Activated CD4-positive, CD25-positive, alpha-beta regulatory T cell treated with anti-CD3 and anti-CD28 coated beads, Interleukin-2, amount 50 U/mL, for 72 hours (primary cell): Measurements from ENCODE around the gene SMU1.
A peak's percentile ranks its signal among the peaks of the same experiment; 100 is the strongest.

Experiments used
- DNase-seq: peaks from one replicate; pipeline ENCODE4 v3.0.0; 2021

The SMU1 gene

DNA sequence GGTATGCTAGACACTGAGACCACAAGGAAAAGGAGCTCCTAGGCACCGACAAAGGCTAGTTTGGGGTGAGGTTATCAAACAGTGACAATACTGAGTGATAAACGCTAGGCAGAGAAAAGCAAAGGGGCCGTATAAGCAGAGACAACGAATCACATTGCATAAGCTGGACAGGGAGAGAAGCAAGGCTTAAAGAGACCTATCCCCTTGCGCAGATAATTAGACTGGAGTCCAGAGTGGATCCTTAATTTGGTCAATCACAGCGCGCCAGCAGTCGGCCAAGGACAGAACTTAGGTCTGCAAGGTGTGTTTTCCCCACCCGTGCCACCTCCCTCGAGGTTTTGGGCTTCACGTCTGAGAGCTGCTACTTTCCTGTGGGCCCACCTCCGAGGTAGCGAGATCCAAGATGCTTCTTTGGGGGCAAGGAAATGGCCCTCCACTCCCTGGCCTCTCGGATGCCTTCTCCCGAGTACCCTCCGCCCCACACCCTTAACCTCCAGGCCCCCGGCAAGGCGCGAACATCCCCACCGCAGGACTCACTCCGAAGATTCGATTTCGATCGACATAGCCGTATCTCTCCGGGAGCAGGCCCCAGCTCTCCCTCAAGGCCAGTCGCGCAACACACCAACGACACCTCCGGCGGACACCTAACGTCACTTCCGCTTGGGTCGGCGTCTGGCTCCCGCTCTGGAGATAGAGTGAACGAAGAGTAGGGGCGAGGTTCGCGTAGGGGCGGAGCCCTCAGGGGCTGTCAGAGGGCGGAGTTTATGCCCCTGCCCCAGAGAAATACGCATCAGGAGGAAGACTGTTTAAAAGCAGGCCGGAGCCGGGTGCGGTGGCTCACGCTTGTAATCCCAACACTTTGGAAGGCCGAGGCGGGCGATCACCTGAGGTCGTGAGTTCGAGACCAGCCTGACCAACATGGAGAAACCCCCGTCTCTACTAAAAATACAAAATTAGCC, at the start of gene SMU1:
TSS of gene SMU1 (minus strand) at position 629 of the 959 bp plus-strand sequence. CDS start at position 563, 66 bp downstream.
- peak; percentile 90 for DNase-seq

- DNase-seq: no peak
Observed at GRCh38 chr9:33125461-33125860, 49.0 kb upstream of the SMU1 start.

DNA sequence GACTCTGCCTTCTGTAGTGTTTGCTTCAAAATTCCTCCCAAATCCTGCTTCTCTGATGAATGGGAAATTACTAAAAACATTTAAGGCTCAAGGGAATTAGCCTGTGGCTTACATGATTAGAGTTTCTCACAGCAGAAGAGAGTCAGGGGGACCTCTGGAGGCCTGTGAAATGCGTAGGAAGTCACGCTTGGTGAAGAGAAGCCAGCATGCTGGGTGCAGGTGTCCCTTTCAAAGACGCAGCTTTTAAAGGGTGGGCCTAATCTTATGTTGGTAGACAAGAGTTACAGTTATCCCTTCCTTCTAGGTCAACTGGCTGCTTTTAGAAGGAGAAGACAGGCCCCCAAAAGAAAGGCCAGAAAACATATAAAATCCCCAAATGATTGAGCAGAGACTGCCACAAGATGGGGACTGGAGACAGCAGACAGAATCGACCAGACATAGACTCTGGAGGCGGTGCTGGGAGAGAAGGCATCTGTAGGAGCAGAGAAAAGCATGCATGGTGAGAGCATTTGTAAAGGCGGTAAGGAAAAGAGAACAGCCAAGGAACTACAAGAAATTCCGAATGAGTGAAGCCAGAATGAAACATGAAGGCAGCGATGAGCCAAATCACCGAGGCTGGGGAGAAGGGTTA, 48.4 kb upstream of the SMU1 start:
- no peak for DNase-seq

DNA sequence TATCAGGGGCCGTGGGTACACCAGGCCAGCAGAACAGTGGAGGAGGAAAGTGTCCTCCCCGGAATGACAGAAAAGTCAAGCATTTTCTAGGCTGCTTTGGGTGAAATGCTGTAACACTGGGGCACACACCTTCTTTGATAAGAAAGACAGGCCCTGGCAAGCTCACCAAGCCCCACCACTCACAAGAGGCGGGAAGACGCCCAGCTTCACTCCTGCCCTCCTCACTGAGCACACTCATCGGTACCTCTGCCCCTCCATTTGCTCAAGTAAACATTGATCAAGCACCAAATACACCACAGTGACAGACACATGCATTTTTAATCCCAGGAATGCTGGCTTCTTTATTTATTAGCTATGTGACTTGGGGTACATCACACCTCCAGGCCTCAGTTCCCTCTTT, 47.6 kb upstream of the SMU1 start:
- DNase-seq: no peak

DNA sequence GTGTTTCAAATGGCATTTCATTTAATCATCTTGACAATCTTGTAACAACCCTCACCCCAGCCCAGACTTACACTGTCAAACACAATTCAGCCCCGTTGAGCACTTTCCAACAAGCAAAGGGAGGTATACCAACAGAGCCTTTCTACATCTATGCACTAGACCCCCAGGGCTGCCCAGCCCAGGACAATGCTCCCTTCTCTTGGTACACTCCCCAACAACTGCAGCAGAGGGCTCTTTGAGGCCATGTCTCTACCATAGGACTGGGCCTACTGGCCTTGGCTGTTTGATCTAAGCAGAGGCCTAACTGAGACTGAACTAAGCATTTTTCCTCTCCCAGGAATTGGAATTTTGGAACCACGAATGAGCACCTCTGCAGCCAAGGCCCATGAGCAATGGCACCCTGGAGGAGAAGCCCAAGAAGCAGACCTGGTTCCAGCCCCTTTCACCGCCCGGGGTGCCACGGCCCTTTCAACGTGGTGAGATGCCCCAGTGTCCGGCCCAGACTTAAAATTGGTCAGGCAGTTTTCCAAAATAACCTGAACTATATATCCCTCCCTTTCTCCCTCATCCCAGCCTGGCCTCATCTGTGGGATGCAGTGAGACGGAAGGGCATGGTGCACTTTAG, 47.0 kb upstream of the SMU1 start:
- DNase-seq: no peak

DNA sequence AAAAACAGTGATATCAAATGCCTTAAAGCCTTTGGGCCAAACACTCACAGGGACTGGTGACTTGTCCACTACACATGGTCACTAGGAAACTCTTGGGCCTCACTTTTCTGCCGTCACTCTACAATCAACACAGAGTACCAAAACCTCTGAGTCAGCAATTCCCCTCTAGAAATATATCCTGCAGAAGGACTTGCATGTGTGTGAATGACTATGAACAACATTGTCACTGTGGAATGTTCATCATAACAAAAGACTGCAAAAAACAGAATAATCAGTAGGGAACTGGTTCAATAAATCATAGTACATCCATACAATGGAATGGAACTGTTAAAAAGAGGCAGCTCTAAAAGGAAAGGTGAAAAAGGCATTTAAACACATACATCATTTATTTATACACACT, 44.1 kb upstream of the SMU1 start:
- DNase-seq: no peak

- no peak for DNase-seq
Observed at GRCh38 chr9:33117796-33118195, 41.3 kb upstream of the SMU1 start.

GRCh38 chr9:33117306-33117705, 40.8 kb upstream of the SMU1 start:
- no peak for DNase-seq

DNA sequence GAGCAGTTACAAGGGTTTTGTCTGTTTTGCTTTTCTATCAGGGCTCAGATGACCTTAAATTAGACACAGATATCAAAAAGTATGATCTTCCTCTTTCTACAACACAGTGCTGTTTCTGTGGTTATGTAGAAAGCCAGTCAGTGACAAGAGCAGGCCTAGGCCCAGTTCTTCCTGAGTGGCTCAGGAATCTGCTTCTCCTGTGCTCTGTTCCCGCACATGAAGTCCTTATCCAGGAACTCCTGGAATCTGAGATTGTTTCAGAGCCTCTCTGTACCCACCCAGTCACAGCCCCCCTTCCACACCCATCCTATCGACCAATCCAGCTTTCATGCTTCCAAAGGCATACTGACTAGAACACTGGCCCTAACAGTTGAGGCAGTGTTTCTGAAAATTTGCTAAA, 40.4 kb upstream of the SMU1 start:
- DNase-seq: no peak

DNA sequence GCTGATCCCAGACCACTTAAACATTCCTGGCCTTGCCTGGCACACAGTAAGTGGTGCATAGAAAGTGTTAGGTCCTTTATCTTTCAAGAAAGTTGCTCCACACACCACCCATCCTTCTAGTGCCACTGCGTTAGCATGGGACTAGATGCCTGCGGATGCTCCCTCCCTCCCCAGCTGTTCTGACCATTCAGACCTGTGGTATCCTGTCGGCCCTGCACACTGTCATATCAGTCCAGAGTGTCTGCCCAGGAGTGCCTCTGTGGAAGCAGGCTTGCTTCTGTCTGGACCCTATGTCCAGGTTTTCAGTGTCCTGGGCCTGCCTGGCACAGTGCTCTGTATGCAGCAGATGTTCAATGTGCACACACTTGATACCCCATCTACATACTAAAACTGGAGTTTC, 38.3 kb upstream of the SMU1 start:
- DNase-seq: no peak

- DNase-seq: no peak
Observed at GRCh38 chr9:33113799-33114547, 37.5 kb upstream of the SMU1 start.

GRCh38 chr9:33112094-33112493, 35.6 kb upstream of the SMU1 start:
- no peak for DNase-seq

GRCh38 chr9:33111631-33112030, 35.2 kb upstream of the SMU1 start:
- DNase-seq: no peak

GRCh38 chr9:33110686-33111085, 34.2 kb upstream of the SMU1 start:
- no peak for DNase-seq

GRCh38 chr9:33109850-33110595, 33.5 kb upstream of the SMU1 start:
- no peak for DNase-seq

- no peak for DNase-seq
Observed at GRCh38 chr9:33109097-33109496, 32.6 kb upstream of the SMU1 start.

DNA sequence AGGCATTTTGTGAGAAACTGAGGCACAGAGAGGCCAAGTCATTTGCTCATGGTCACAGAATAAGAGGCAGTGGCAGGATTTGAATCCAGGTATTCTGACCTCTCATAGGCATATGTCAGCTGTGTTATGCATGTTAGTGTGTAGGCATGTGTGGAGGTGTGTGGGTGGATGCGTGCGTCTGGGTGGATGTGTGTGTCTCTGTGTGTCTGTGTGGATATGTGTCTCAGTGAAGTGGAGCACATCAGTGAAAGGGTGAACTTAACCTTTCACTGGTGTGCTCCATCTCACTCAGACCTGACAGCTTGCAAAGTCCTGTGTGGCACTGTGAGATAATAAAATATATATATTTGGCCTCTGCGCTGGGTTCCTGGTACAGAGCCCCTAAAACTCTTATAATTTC, 32.0 kb upstream of the SMU1 start:
- no peak for DNase-seq

GRCh38 chr9:33107762-33108161, 31.3 kb upstream of the SMU1 start:
- no peak for DNase-seq

- DNase-seq: no peak
Observed at GRCh38 chr9:33106827-33107621, 30.6 kb upstream of the SMU1 start.

DNA sequence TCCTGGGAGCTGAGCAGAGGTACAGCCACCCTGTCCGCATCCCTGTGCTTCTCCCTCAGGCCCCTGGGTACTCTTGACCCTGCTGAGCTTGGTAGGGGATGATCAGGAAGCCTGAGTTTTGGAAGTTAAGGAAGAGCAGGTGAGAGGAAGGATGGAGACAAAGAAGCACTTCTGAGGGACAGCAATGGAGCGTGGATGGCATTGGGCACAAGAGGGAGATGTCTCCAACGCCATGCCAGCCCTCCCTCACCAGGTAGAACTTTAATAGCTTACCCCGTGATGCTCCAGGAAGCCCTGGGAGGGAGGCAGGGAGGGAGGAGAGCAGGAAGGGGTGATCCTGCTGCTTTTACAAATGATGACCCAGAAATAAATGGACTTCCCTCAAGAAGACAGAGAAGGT, 29.9 kb upstream of the SMU1 start:
- no peak for DNase-seq

DNA sequence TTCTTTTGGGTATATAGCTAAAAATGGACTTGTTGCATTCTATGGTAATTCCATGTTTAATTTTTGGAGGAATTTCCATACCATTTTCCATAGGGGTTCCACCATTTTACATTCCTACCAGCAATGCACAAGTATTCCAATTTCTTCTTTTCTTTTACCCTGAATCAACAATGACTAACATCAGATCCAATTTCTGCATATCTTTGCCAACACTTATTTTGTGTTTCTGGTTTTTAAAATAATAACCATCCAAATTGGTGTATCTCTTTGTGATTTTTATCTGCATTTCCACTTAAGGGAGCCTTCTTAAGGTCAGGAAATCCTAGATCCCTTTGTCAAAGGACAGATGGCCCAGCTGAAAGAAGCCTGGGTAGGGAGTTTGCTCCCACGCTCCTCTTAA, 29.5 kb upstream of the SMU1 start:
- DNase-seq: no peak

DNA sequence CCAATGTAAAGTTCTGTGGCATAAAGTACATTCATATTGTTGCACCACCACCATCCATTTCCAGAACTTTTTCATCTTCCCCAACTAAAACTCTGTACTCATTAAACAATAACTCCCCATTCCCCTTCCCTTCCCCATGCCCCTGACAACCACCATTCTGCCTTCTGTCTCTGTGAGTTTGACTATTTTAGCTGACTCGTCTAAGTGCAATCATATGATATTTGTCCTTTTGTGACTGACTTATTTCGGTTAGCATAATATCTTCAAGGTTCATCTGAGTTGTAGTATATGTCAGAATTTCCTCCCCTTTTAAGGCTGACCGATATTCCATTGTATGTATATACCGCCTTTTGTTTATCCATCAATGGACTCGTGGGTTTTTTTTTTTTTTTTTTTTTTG, 29.0 kb upstream of the SMU1 start:
- no peak for DNase-seq
